Thyroid gland (tissue), 4 donors: ENCODE measurements around the gene ATXN7L1.

Experiments used
- POLR2A ChIP-seq, 2 donors: fragments of 450-650 bp; IDR thresholded peaks; one replicate each; pipeline ENCODE4 v1.6.1; 2017; ENCODE audit warnings: antibody characterized with exemption in 2 of 2, mild to moderate bottlenecking in 2 of 2, moderate library complexity in 1 of 2
- TF ChIP-seq, protein P1 (sequence below), 6 experiments: fragments of 200-600 bp in 3 of 6; fragments of 450-650 bp in 3 of 6; sonication (generic) in 3 of 6; IDR thresholded peaks; one replicate each; pipeline ENCODE4 v1.5.1; 2016 to 2019; ENCODE audit warnings: antibody characterized with exemption in 6 of 6, mild to moderate bottlenecking in 2 of 6, inconsistent platforms in 1 of 6, moderate library complexity in 1 of 6

DNA sequence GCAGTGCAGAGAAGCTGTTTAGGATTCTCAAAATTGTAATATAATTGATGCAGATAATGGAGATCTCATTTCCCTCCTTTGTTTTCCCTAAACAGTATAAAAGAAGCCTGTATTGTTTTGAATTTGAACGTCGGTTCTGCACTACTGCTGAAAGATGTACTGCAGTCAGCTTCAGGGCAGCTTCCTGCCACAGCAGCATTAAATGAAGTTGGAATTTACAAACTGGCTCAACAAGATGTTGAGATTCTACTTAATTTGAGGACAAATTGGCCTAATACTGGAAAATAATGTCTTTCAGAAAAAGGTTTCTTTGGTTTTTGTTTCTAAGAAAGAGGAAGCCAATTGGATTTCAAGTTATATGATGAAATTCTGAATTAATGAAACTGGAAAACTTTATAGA, 309.4 kb downstream of the ATXN7L1 start:
- TF ChIP-seq, protein P1, sequence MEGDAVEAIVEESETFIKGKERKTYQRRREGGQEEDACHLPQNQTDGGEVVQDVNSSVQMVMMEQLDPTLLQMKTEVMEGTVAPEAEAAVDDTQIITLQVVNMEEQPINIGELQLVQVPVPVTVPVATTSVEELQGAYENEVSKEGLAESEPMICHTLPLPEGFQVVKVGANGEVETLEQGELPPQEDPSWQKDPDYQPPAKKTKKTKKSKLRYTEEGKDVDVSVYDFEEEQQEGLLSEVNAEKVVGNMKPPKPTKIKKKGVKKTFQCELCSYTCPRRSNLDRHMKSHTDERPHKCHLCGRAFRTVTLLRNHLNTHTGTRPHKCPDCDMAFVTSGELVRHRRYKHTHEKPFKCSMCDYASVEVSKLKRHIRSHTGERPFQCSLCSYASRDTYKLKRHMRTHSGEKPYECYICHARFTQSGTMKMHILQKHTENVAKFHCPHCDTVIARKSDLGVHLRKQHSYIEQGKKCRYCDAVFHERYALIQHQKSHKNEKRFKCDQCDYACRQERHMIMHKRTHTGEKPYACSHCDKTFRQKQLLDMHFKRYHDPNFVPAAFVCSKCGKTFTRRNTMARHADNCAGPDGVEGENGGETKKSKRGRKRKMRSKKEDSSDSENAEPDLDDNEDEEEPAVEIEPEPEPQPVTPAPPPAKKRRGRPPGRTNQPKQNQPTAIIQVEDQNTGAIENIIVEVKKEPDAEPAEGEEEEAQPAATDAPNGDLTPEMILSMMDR (IDR thresholded peaks at IDR 0.05) = no peak
- no peak for TF ChIP-seq POLR2A (IDR thresholded peaks at IDR 0.05)
